Kidney (tissue), 14 donors: ENCODE results near the gene TNRC18. TPM values are rescaled to one million over a fixed set of nuclear protein-coding genes. Genes with fewer than 3 reads are reported as not detected.

Experiments used
- DNase-seq, 5 donors: peaks; one replicate each; pipeline ENCODE4 v3.0.0-alpha.2; 2013 to 2020
- FAIRE-seq: peaks from 2 replicates; lab custom pipeline; 2012; peaks lifted over from hg19 to GRCh38; lab: Jason Lieb, UNC
- H3K27ac ChIP-seq, 2 donors: one replicate each; pipeline ENCODE4 v1.7.0; 2013; ENCODE audit warnings: low read depth in 2 of 2, low read length in 2 of 2, inconsistent platforms in 1 of 2
- H3K27me3 ChIP-seq: one replicate; pipeline ENCODE4 v1.7.1; 2013; ENCODE audit warnings: low read length, inconsistent platforms; ENCODE audit not compliant: control insufficient read depth, insufficient read depth
- H3K36me3 ChIP-seq, 3 donors: one replicate each; pipeline versions ENCODE4 v1.7.0 to v1.7.1; 2013; ENCODE audit warnings: low read length in 3 of 3, control low read depth in 1 of 3, inconsistent platforms in 1 of 3; ENCODE audit not compliant: insufficient read depth in 3 of 3, control insufficient read depth in 2 of 3
- H3K4me1 ChIP-seq, 3 donors: one replicate each; pipeline versions ENCODE4 v1.7.0 to v1.7.1; 2013; ENCODE audit warnings: low read length in 3 of 3, inconsistent platforms in 1 of 3, low read depth in 1 of 3; ENCODE audit not compliant: control insufficient read depth in 2 of 3, insufficient read depth in 2 of 3
- H3K4me3 ChIP-seq, 3 donors: one replicate each; pipeline versions ENCODE4 v1.7.0 to v1.8.1; 2013; ENCODE audit warnings: low read length in 3 of 3, control low read depth in 1 of 3, inconsistent platforms in 1 of 3
- H3K9ac ChIP-seq, 3 donors: one replicate each; pipeline versions ENCODE4 v1.7.0 to v1.7.1; 2013; ENCODE audit warnings: low read length in 3 of 3, control low read depth in 1 of 3, inconsistent platforms in 1 of 3
- H3K9me3 ChIP-seq, 3 donors: one replicate each; pipeline versions ENCODE4 v1.7.0 to v1.7.1; 2013; ENCODE audit warnings: low read length in 3 of 3, control low read depth in 1 of 3, inconsistent platforms in 1 of 3; ENCODE audit not compliant: control insufficient read depth in 2 of 3, insufficient read depth in 1 of 3
- intact Hi-C: fragments of 100-400 bp; cut with DNase I; formaldehyde crosslinking; loops from one replicate; pipeline ENCODE4 v1.11.1; 2022
- polyA plus RNA-seq: library from polyadenylated mRNA; stranded (reverse); fragments of 350-450 nt; fragmentation: Illumina TruSeq; extraction: RNeasy Lipid Tissue Mini Kit (QIAGEN cat#74804); gene quantifications from one replicate; pipeline ENCODE4 v1.2.3, GENCODE V29; 2014; ENCODE audit warnings: low read depth, low replicate concordance; ENCODE audit not compliant: insufficient read depth
- total RNA-seq: library from RNA; stranded (reverse); fragmentation: NEBNext Ultra II Directional; extraction: Animal tissue kit (Norgen Biotek cat#: 25700); gene quantifications from one replicate; pipeline ENCODE4 v1.2.1, GENCODE V29; 2021
- TF ChIP-seq, protein P1 (sequence below): IDR thresholded peaks from 3 replicates; pipeline ENCODE4 v1.5.1; 2012; ENCODE audit warnings: mild to moderate bottlenecking, moderate library complexity, borderline replicate concordance; ENCODE audit not compliant: insufficient read depth; ENCODE audit errors: extremely low read depth
- donor health status: control.
- donor health status: control.
- donor health status: control.
- donor health status: control.
- donor health status: control.
- donor health status: DM: yes; HTN: yes; CAD: no.
- donor health status: Normal renal cell carcinoma (clear cell type).

TNRC18 gene
- total and polyA plus RNA-seq, 2 donors from 2014 or later, result 12.5 to 125 TPM

DNA sequence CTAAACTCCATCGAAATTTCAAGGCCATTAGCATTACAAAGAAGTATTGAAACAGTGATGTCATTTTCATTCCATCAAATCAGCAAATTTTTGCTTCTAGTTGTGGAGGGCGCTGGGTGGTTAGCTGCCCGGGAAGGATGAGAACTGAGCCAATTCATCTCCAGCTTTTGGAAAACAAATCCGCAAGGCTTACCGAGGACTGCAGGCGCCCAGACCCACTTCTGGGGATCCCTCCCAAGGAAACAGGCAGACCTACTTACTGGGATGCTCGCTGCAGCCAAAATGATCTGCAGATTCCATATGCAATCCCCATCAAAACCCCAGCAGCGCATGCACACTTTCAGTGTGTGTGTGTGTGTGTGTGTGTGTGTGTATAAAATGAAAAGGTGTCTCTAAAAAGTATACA lies 19.2 kb downstream of the TNRC18 start:
- no peaks in the 10 kb centered on the region for H3K9me3 ChIP-seq
- no peak overlapping the region for H3K9ac ChIP-seq
- DNase-seq, result no peak
- TF ChIP-seq, protein P1, sequence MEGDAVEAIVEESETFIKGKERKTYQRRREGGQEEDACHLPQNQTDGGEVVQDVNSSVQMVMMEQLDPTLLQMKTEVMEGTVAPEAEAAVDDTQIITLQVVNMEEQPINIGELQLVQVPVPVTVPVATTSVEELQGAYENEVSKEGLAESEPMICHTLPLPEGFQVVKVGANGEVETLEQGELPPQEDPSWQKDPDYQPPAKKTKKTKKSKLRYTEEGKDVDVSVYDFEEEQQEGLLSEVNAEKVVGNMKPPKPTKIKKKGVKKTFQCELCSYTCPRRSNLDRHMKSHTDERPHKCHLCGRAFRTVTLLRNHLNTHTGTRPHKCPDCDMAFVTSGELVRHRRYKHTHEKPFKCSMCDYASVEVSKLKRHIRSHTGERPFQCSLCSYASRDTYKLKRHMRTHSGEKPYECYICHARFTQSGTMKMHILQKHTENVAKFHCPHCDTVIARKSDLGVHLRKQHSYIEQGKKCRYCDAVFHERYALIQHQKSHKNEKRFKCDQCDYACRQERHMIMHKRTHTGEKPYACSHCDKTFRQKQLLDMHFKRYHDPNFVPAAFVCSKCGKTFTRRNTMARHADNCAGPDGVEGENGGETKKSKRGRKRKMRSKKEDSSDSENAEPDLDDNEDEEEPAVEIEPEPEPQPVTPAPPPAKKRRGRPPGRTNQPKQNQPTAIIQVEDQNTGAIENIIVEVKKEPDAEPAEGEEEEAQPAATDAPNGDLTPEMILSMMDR, result no peak
- H3K27me3 ChIP-seq, result no peaks in the 10 kb centered on the region
- no peak overlapping the region for H3K27ac ChIP-seq
- peaks cover 0 to 23% (median 0%) of the 10 kb centered on the region in 3 donors for H3K36me3 ChIP-seq
- intact Hi-C loops, result no loop called here
- FAIRE-seq, result no peak
- H3K4me1 ChIP-seq, result peaks cover 0 to 5% (median 0%) of the 10 kb centered on the region in 3 donors
- H3K4me3 ChIP-seq, result no peak overlapping the region

DNA sequence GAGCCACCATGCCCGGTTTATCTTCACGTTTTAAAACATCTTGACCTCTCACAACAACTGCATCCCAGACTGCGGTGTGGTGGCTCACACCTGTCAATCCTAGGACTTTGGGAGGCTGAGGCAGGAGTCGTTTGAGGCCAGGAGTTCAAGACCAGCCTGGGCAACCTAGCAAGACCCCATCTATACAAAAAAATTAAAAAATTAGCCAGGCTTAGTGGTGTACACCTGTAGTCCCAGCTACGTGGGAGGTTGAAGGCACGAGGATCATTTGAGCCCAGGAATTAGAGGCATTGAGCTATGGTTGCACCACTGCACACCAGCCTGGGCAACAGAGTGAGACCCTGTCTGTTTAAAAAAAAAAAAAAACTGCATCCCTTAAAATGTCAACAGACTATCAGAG lies 20.2 kb downstream of the TNRC18 start:
- peaks cover 0 to 5% (median 0%) of the 10 kb centered on the region in 3 donors for H3K4me1 ChIP-seq
- TF ChIP-seq, protein P1, result no peak
- no peak overlapping the region for H3K27ac ChIP-seq
- FAIRE-seq, result no peak
- H3K9me3 ChIP-seq, result no peaks in the 10 kb centered on the region
- H3K36me3 ChIP-seq, result peaks cover 0 to 18% (median 0%) of the 10 kb centered on the region in 3 donors
- intact Hi-C loops, result no loop called here
- no peak overlapping the region for H3K4me3 ChIP-seq
- H3K27me3 ChIP-seq, result no peaks in the 10 kb centered on the region
- DNase-seq, result no peak
- H3K9ac ChIP-seq, result no peak overlapping the region

DNA sequence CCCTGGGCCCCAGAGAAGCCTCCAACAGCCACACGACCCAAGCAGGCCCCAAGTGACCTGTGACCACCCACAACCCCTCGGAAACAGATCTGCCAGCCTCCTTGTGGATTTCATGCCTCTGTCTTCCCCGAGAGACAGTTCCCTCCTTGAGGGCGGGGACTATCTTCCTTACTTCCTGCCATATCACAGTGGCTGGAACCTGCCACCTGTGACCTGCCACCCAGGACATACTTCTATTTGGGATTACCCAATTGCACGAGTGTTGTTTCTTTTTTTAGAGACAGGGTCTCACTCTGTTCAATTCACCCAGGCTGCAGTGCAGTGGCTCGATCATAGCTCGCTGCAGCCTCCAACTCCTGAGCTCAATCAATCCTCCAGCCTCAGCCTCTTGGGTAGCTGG lies 25.9 kb downstream of the TNRC18 start:
- Histone ChIP-seq H3K9me3 (no peaks in the 10 kb centered on the region), H3K4me1 (peaks cover 0 to 7% (median 0%) of the 10 kb centered on the region in 3 donors), H3K4me3 (no peak overlapping the region), H3K27me3 (no peaks in the 10 kb centered on the region), H3K36me3 (peaks cover 0 to 22% (median 2%) of the 10 kb centered on the region in 3 donors), H3K27ac (peak overlapping the region; percentile 41 to 90), H3K9ac (no peak overlapping the region)
- DNase-seq (no peak), FAIRE-seq (no peak)
- TF ChIP-seq, protein P1, result no peak
- intact Hi-C loops, result no loop called here
